ENCODE data around the gene ARVCF.

ARVCF gene

GRCh38 chr22:19970479-19971275 lies 45.9 kb downstream of the ARVCF start:
- H3K4me3 Mint-ChIP-seq = no peak overlapping the region
- intact Hi-C loops (cut with micrococcal nuclease) = loop anchor here (1.0 kb wide), 1 partner anchor 43 kb away; no protein-coding TSS in a partner anchor
- H3K9me3 Mint-ChIP-seq = no peaks in the 10 kb centered on the region
- peaks cover 67% of the 10 kb centered on the region for H3K36me3 Mint-ChIP-seq (ENCODE audit: low read depth)
- no peak overlapping the region for H3K27ac Mint-ChIP-seq
- peaks cover 19% of the 10 kb centered on the region for H3K4me1 Mint-ChIP-seq (ENCODE audit: low read depth)
- peaks cover 16% of the 10 kb centered on the region for H3K27me3 Mint-ChIP-seq

GRCh38 chr22:19970031-19970478 lies 46.6 kb downstream of the ARVCF start:
- Mint-ChIP-seq H3K27me3 (peaks cover 10% of the 10 kb centered on the region), H3K36me3 (ENCODE audit: low read depth) (peaks cover 74% of the 10 kb centered on the region), H3K4me1 (ENCODE audit: low read depth) (peaks cover 14% of the 10 kb centered on the region), H3K4me3 (no peak overlapping the region), H3K9me3 (no peaks in the 10 kb centered on the region), H3K27ac (no peak overlapping the region)
- intact Hi-C loops (cut with micrococcal nuclease) = loop anchor here (1.0 kb wide), 1 partner anchor 43 kb away; no protein-coding TSS in a partner anchor

GRCh38 chr22:19969141-19969928 lies 47.3 kb downstream of the ARVCF start:
- Mint-ChIP-seq H3K27ac (no peak overlapping the region), H3K36me3 (ENCODE audit: low read depth) (peaks cover 81% of the 10 kb centered on the region), H3K27me3 (peaks cover 7% of the 10 kb centered on the region), H3K4me3 (no peak overlapping the region), H3K9me3 (no peaks in the 10 kb centered on the region), H3K4me1 (ENCODE audit: low read depth) (peaks cover 7% of the 10 kb centered on the region)
- intact Hi-C loops (cut with micrococcal nuclease) = no loop called here

- H3K27me3 Mint-ChIP-seq = no peaks in the 10 kb centered on the region
- peaks cover 6% of the 10 kb centered on the region for H3K4me1 Mint-ChIP-seq (ENCODE audit: low read depth)
- H3K4me3 Mint-ChIP-seq = no peak overlapping the region
- H3K36me3 Mint-ChIP-seq (ENCODE audit: low read depth) = peaks cover 85% of the 10 kb centered on the region
- intact Hi-C loops (cut with micrococcal nuclease) = no loop called here
- H3K27ac Mint-ChIP-seq = no peak overlapping the region
- H3K9me3 Mint-ChIP-seq = no peaks in the 10 kb centered on the region
These were observed 48.2 kb downstream of the ARVCF start for GRCh38 chr22:19968450-19968891.

GRCh38 chr22:19967850-19968449 lies 48.7 kb downstream of the ARVCF start:
- Mint-ChIP-seq H3K4me1 (ENCODE audit: low read depth) (peaks cover 6% of the 10 kb centered on the region), H3K9me3 (no peaks in the 10 kb centered on the region), H3K4me3 (no peak overlapping the region), H3K36me3 (ENCODE audit: low read depth) (peaks cover 85% of the 10 kb centered on the region), H3K27ac (no peak overlapping the region), H3K27me3 (no peaks in the 10 kb centered on the region)
- intact Hi-C loops (cut with micrococcal nuclease) = no loop called here

GRCh38 chr22:19966908-19967750 lies 49.5 kb downstream of the ARVCF start:
- Mint-ChIP-seq H3K4me3 (no peak overlapping the region), H3K27me3 (no peaks in the 10 kb centered on the region), H3K9me3 (no peaks in the 10 kb centered on the region), H3K27ac (no peak overlapping the region), H3K36me3 (ENCODE audit: low read depth) (peaks cover 89% of the 10 kb centered on the region), H3K4me1 (ENCODE audit: low read depth) (peaks cover 9% of the 10 kb centered on the region)
- intact Hi-C loops (cut with micrococcal nuclease) = no loop called here

GRCh38 chr22:19965771-19966709 lies 50.6 kb downstream of the ARVCF start:
- intact Hi-C loops (cut with micrococcal nuclease) = no loop called here
- Mint-ChIP-seq H3K36me3 (ENCODE audit: low read depth) (peaks cover 93% of the 10 kb centered on the region), H3K27ac (no peak overlapping the region), H3K27me3 (no peaks in the 10 kb centered on the region), H3K4me3 (no peak overlapping the region), H3K4me1 (ENCODE audit: low read depth) (peaks cover 16% of the 10 kb centered on the region), H3K9me3 (no peaks in the 10 kb centered on the region)

- intact Hi-C loops (cut with micrococcal nuclease) = no loop called here
- Mint-ChIP-seq H3K27ac (no peak overlapping the region), H3K4me3 (no peak overlapping the region), H3K27me3 (no peaks in the 10 kb centered on the region), H3K4me1 (ENCODE audit: low read depth) (peaks cover 11% of the 10 kb centered on the region), H3K9me3 (no peaks in the 10 kb centered on the region), H3K36me3 (ENCODE audit: low read depth) (peaks cover 98% of the 10 kb centered on the region)
These were observed 51.8 kb downstream of the ARVCF start for GRCh38 chr22:19964701-19965386.

GRCh38 chr22:19963863-19964642 lies 52.6 kb downstream of the ARVCF start:
- no peak overlapping the region for H3K27ac Mint-ChIP-seq
- H3K4me3 Mint-ChIP-seq = no peak overlapping the region
- peaks cover 98% of the 10 kb centered on the region for H3K36me3 Mint-ChIP-seq (ENCODE audit: low read depth)

GRCh38 chr22:19962909-19963806 lies 53.5 kb downstream of the ARVCF start:
- H3K27ac Mint-ChIP-seq = no peak overlapping the region
- intact Hi-C loops (cut with micrococcal nuclease) = no loop called here
- peaks cover 23% of the 10 kb centered on the region for H3K4me1 Mint-ChIP-seq (ENCODE audit: low read depth)
- H3K27me3 Mint-ChIP-seq = no peaks in the 10 kb centered on the region
- H3K9me3 Mint-ChIP-seq = no peaks in the 10 kb centered on the region
- H3K4me3 Mint-ChIP-seq = no peak overlapping the region
- H3K36me3 Mint-ChIP-seq (ENCODE audit: low read depth) = peaks cover 93% of the 10 kb centered on the region

More at GRCh38 chr22:19963863-19964642, 52.6 kb downstream of the ARVCF start:
- Mint-ChIP-seq H3K27me3 (no peaks in the 10 kb centered on the region), H3K9me3 (no peaks in the 10 kb centered on the region), H3K4me1 (ENCODE audit: low read depth) (peaks cover 19% of the 10 kb centered on the region)
- intact Hi-C loops (cut with micrococcal nuclease) = no loop called here

All from dendritic cell treated with granulocyte-macrophage colony-stimulating factor and Interleukin-4, amounts not matched to agents 40 ng/mL and 50 ng/mL, for 4 days (primary cell).